ENCODE results near the gene SHB.

- no peak for TF ChIP-seq TAF1 (IDR thresholded peaks at IDR 0.05; ENCODE audit: borderline replicate concordance, insufficient read depth, low read length)
- TF ChIP-seq POLR2AphosphoS5 (IDR thresholded peaks at IDR 0.05; ENCODE audit: low read depth, low read length): no peak
- TF ChIP-seq REST (IDR thresholded peaks at IDR 0.05; ENCODE audit: insufficient read depth in 1 of 2, low read depth in 2 of 2, low read length in 2 of 2): no peak
- TF ChIP-seq SIN3A (IDR thresholded peaks at IDR 0.05; ENCODE audit: borderline replicate concordance, insufficient read depth, low read length): no peak
Measured at GRCh38 chr9:37958154-37958553, 110.9 kb downstream of the SHB start.
